Activated CD8-positive, alpha-beta memory T cell treated with anti-CD3 and anti-CD28 coated beads, Interleukin-2, amount 50 U/mL, for 24 hours (primary cell): ENCODE data around the gene IGFL1.
"Not testable (repeated sequence)": the region's sequence is repeated elsewhere in the genome, so short reads cannot be mapped to it uniquely, and the experiment has no call there.

Source experiments
- DNase-seq: peaks from one replicate; pipeline ENCODE4 v3.0.0-alpha.2; 2020; ENCODE audit errors: extremely low read depth

IGFL1 gene

GRCh38 chr19:46229442-46229841 is at the start of gene IGFL1:
IGFL1 (plus strand) TSS chr19:46229742; CDS start chr19:46229775, 33 bp downstream.
- DNase-seq: no peak

DNA sequence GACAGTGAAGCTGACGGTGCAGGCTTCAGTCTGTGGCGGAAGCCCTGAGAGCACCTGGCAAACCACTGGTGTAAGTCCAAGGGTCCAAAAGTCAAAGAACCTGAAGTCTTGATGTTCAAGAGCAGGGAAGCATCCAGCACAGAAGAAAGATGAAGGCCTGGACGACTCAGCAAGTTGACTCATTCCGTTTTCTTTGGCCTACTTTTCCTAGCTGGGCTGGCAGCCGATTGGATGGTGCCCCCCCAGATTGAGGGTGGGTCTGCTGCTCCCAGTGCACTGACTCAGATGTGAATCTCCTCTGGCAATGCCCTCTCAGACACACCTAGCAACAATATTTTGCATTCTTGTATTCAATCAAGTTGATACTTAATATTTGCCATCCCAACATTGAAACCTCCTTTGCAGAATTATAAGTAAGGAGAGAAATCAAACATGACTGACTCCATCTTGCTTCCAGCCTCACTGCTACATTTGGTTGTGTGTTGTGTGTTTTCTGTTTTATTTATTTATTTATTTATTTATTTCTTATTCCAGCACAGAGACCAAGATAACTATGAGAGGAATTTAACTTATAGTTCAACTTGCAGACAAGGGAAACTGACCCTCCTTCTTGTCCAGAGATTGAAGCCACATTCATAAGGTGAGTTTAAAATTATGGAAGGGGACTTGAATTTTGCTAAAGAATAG is 48.7 kb upstream of the IGFL1 start:
- DNase-seq: no peak

DNA sequence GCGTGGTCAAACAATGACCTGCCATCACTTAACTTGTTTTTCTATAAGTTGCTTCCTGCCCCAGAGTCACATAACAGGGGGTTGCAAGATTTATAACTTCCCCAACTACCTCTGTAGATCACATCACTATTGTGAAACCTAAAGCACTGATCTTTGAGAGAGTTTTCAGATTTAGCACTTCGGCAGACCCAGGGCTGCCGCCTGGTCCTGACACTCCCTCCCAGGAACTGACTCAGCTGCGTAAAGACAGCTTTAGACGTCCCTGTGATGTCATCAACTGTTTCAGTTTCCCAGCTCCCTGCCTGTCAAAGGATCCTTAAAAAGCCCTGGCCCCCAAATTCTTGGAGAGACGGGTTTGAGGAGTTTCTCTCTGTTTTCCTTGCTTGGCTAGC is 48.2 kb upstream of the IGFL1 start:
- no peak for DNase-seq

GRCh38 chr19:46182476-46182875 is 47.1 kb upstream of the IGFL1 start:
- DNase-seq: no peak

DNA sequence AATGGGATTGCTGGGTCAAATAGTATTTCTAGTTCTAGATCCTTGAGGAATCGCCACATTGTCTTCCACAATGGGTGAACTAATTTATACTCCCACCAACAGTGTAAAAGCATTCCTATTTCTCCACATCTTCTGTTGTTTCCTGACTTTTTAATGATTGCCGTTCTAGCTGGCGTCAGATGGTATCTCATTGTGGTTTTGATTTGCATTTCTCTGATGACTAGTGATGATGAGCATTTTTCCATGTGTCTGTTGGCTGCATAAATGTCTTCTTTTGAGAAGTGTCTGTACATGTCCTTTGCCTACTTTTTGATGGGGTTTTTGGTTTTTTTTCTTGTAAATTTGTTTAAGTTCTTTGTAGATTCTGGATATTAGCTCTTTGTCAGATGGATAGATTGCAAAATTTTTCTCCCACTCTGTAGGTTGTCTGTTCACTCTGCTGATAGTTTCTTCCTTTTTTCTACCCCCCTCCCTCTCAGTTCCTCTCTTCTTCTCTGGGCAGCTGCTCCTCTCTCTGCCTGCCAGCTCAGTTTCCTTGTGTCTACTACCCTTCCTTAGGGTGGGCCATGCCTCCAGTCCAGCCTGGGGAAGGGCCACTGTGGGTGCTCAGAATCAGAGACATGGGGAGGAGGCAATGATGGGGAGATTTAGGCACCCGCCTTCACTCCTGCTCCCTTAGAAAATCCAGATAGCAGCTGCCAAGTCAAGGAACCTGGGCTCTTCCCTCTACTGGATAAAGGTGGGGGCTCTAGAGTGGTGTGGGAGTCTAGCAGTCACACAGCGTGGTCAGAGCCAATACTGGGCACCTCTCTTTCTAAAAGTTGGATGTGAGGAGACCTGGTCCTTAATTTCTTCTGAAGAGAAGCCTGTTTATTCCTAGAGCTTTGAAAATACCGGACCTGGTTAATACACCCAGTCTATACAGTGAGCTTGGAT is 44.5 kb upstream of the IGFL1 start:
- not testable (repeated sequence) for DNase-seq

DNA sequence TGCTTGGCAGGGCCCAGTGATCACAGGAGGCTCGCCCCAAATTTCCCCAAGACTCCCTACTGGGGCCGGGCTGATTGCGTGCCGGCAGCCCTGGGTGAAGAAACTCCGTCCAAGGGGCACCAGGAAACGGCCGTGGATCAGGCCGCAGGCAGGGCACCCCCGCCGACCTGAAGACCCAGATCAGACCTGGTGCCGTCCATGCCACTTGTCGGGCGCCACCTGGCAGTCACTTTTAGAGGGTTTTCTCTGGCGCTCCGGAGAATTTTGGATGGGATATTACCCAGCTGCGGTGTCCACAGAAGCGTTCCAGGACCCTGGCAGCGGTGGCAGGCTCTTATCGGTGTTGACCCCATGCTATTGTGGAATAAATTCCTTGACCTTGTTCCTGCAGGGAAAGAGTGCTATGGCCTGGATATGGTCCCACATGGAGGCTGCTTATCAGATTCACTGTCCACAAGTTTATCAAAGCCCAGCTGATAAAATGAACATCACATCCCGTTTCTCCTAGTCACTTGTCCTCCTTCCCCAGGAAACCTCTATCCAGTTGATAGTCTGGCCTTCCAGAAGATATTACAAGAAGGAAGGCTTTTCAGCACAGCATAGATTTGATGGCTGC is 43.3 kb upstream of the IGFL1 start:
- DNase-seq: no peak

GRCh38 chr19:46186717-46187101 is 42.8 kb upstream of the IGFL1 start:
- DNase-seq: no peak

GRCh38 chr19:46189971-46190888 is 39.3 kb upstream of the IGFL1 start:
- no peak for DNase-seq

DNA sequence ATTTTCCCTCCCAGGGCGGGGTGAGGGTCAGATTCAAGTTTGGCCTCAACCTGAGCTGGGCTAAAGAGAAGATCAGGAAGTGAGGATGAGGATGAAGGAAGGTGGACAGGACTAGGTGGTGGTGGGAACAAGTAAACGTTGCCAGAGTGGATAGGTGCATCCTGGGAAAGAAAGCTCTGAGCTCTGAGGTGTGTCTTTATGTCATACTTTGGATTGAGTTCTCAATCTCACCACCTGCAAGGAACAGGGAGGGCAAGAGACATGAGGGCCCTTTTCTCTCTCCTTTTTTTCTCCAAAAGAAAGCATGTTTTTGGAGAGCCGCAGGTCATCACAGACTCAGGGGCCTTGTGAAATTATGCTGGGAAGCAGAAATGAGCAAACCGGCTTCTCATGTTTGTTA is 38.2 kb upstream of the IGFL1 start:
- no peak for DNase-seq

DNA sequence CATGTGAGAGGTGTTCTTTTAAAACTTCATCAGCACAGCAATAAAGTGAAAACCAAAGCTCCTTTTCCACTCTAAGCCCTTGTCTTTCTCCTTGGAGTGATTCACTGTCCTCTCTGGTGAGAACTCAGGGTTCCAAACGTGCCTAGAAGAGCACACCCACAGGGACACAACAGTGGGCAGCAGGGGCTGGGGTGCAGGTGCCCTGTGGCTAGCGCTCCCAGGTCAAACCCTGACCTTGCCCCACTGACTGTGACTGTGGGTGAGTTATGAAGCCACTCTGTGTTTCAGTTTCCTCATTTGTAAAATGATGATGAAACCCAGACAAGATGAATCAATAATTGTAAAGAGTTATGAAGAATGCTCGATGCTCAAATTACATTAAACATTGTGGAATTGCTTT is 37.6 kb upstream of the IGFL1 start:
- no peak for DNase-seq

DNA sequence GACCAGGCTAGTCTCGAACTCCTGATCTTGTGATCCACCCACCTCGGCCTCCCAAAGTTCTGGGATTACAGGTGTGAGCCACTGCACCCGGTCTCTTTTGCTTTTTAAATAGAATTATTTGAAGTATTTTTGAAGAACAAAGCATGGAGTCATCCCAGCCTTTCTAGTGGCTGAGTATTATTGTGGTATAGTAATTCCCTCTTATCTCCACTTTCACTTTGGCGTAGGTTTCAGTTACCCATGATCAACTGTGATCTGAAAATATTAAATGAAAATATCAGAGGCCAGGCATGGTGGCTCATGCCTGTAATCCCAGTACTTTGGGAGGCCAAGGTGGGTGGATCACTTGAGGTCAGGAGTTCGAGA is 36.9 kb upstream of the IGFL1 start:
- DNase-seq: not testable (repeated sequence)

DNA sequence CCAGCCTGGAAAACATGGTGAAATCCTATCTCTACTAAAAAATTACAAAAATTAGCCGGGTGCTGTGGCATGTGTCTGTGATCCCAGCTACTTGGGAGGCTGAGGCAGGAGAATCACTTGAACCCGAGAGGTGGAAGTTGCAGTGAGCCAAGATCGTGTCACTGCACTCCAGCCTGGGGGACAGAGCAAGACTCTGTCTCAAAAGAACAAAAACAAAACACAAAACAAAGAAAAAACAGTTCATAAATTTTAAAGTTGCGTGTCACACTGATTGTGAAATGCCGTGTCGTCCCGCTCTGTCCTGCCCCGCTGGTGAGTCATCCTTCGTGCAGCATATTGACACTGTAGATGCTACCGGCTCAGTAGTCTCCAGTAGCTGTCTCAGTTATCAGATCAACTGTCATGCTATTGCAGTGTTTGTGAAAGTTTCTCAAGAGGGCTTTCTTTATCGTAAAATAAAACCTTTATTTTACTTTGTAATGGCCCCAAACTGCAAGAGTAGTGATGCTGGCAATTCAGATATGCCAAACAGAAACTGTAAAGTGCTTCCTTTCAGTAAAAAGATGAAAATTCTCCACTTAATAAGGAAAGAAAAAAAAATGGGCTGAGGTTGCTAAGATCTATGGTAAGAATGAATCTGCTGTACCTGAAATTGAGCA is 36.4 kb upstream of the IGFL1 start:
- no peak for DNase-seq

GRCh38 chr19:46193678-46194077 is 35.9 kb upstream of the IGFL1 start:
- no peak for DNase-seq

- no peak for DNase-seq
These were observed 34.4 kb upstream of the IGFL1 start for GRCh38 chr19:46195104-46195503.

GRCh38 chr19:46195919-46196318 is 33.6 kb upstream of the IGFL1 start:
- not testable (repeated sequence) for DNase-seq

DNA sequence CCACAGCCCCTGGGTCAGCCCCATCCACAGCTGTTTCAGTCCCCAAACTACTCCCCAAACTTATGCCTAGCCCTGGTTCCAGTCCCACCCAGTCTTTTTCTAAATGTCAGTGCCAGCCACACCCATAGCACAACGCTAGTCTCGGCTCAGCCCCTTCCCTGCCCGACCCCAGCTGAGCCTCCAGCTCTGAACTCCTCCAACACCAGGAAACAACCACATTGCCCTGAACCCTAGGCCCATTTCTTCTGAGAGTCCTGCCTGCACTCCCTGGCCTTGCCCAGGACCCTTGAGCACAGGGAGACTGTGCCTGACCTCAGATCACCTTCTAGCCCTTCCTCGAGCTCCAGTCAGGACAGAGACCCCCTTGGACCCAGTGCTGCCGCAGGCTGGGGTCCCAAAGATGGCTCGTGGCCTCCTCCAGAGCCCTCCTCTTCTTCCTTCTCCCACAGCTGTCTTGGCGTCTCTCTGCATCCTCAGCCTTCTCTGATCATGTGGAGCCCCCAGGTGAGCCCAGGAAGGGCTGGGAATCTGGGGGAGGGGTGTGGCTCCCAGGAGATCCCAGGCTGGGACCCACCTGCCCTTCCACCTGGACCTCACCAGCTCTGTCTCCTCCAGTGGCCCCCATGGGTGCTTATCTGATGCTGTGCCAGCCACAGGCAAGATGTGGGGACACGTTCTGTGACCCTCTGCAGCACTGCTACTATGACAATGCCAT is 33.0 kb upstream of the IGFL1 start:
- DNase-seq: no peak

DNA sequence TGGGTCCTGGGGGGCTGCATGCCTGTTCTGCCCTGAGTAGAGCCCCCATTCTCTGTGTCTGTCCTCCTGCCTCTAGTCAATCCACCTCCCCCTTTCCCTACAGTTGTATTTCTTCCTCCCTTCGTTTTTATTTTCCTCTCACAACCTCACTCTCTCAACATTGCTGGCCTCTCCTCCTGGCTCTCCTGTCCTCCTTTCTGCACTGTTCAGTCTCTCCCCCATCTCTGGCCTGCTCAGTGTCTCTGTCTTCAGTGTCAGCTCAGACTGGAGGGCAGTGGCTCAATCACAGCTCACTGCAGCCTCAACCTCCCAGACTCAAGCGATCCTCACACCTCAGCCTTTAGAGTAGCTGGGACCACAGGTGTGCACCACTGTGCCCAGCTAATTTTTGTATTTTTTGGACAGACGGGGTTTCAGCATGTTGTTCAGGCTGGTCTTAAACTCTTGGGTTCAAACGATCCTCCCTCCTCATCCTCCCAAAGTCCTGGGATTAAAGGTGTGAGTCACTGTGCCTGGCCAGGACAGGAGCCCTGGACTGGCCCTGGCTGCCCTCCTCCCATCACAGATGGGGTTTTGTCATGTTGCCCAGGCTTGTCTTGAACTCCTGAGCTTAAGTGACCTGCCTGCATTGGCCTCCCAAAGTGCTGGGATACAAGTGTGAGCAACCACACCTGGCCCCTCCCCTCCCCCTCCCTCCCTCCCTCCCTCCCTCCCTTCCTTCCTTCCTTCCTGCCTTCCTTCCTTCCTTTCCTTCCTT is 32.0 kb upstream of the IGFL1 start:
- DNase-seq: no peak

- no peak for DNase-seq
These were observed 30.8 kb upstream of the IGFL1 start for GRCh38 chr19:46198756-46199155.

GRCh38 chr19:46201454-46202310 is 27.9 kb upstream of the IGFL1 start:
- no peak for DNase-seq
